ENCODE data around the gene HOXD3. TPM values are rescaled to one million over a fixed set of nuclear protein-coding genes. Genes with fewer than 3 reads are reported as not detected.

Gene HOXD3
- total RNA-seq, 2 donors from 2014 or later: not detected

- no peak overlapping the region for H3K4me3 Mint-ChIP-seq
- peaks cover 6% of the 10 kb centered on the region in 2 donors for H3K4me1 Mint-ChIP-seq (ENCODE audit: low read depth in 2 of 2)
- H3K9me3 Mint-ChIP-seq: peaks cover 3% of the 10 kb centered on the region
- H3K36me3 Mint-ChIP-seq: peaks cover 8% of the 10 kb centered on the region
- peaks cover 51 to 62% of the 10 kb centered on the region in 2 donors for H3K27me3 Mint-ChIP-seq
- H3K27ac Mint-ChIP-seq: no peak overlapping the region
- DNase-seq (ENCODE audit: low spot score): no peak
- no peak for ATAC-seq
These were observed 7.7 kb downstream of the HOXD3 start for GRCh38 chr2:176164611-176165369.

GRCh38 chr2:176165370-176166050 is 8.4 kb downstream of the HOXD3 start:
- Mint-ChIP-seq H3K27me3 (peaks cover 53 to 69% of the 10 kb centered on the region in 2 donors), H3K36me3 (peaks cover 8% of the 10 kb centered on the region), H3K9me3 (peaks cover 3% of the 10 kb centered on the region), H3K27ac (no peak overlapping the region), H3K4me3 (no peak overlapping the region), H3K4me1 (ENCODE audit: low read depth in 2 of 2) (peaks cover 6% of the 10 kb centered on the region in 2 donors)
- ATAC-seq: no peak
- DNase-seq (ENCODE audit: low spot score): no peak

GRCh38 chr2:176166272-176166671 is 9.2 kb downstream of the HOXD3 start:
- Mint-ChIP-seq H3K4me1 (ENCODE audit: low read depth in 2 of 2) (peaks cover 6% of the 10 kb centered on the region in 2 donors), H3K36me3 (peaks cover 8% of the 10 kb centered on the region), H3K9me3 (peaks cover 3% of the 10 kb centered on the region), H3K27ac (no peak overlapping the region), H3K27me3 (peaks cover 49 to 65% of the 10 kb centered on the region in 2 donors), H3K4me3 (no peak overlapping the region)
- no peak for DNase-seq (ENCODE audit: low spot score)
- no peak for ATAC-seq

- DNase-seq (ENCODE audit: low spot score) (no peak), ATAC-seq (no peak)
- Mint-ChIP-seq H3K4me3 (no peak overlapping the region), H3K27ac (no peak overlapping the region), H3K4me1 (ENCODE audit: low read depth in 2 of 2) (peaks cover 6% of the 10 kb centered on the region in 2 donors), H3K9me3 (peaks cover 3% of the 10 kb centered on the region), H3K36me3 (peaks cover 8% of the 10 kb centered on the region), H3K27me3 (peaks cover 45 to 58% of the 10 kb centered on the region in 2 donors)
These were observed 10.3 kb downstream of the HOXD3 start for GRCh38 chr2:176167398-176167797.

- peak; percentile 46 to 59 for ATAC-seq
- peaks cover 43 to 63% of the 10 kb centered on the region in 2 donors for H3K27me3 Mint-ChIP-seq
- H3K4me1 Mint-ChIP-seq (ENCODE audit: low read depth in 2 of 2): peaks cover under 1 to 6% of the 10 kb centered on the region in 2 donors
- peaks cover 3% of the 10 kb centered on the region for H3K36me3 Mint-ChIP-seq
- no peak for DNase-seq (ENCODE audit: low spot score)
- peaks cover 1% of the 10 kb centered on the region for H3K9me3 Mint-ChIP-seq
- no peak overlapping the region for H3K27ac Mint-ChIP-seq
- no peak overlapping the region for H3K4me3 Mint-ChIP-seq
These were observed 12.1 kb downstream of the HOXD3 start for GRCh38 chr2:176169181-176169580.

GRCh38 chr2:176169711-176170110 is 12.6 kb downstream of the HOXD3 start:
- no peak for ATAC-seq
- no peak overlapping the region for H3K27ac Mint-ChIP-seq
- no peak overlapping the region for H3K4me3 Mint-ChIP-seq

GRCh38 chr2:176170602-176171305 is 13.6 kb downstream of the HOXD3 start:
- no peaks in the 10 kb centered on the region for H3K36me3 Mint-ChIP-seq

More at GRCh38 chr2:176169711-176170110, 12.6 kb downstream of the HOXD3 start:
- H3K27me3 Mint-ChIP-seq: peaks cover 41 to 60% of the 10 kb centered on the region in 2 donors
- H3K9me3 Mint-ChIP-seq: no peaks in the 10 kb centered on the region
- peaks cover 0 to 4% of the 10 kb centered on the region in 2 donors for H3K4me1 Mint-ChIP-seq (ENCODE audit: low read depth in 2 of 2)
- DNase-seq (ENCODE audit: low spot score): no peak
- no peaks in the 10 kb centered on the region for H3K36me3 Mint-ChIP-seq

GRCh38 chr2:176171351-176172006 is 14.4 kb downstream of the HOXD3 start:
- H3K4me1 Mint-ChIP-seq (ENCODE audit: low read depth in 2 of 2): peaks cover 0 to 4% of the 10 kb centered on the region in 2 donors
- no peaks in the 10 kb centered on the region for H3K9me3 Mint-ChIP-seq
- H3K27me3 Mint-ChIP-seq: peaks cover 47 to 64% of the 10 kb centered on the region in 2 donors
- H3K4me3 Mint-ChIP-seq: no peak overlapping the region
- ATAC-seq (no peak), DNase-seq (ENCODE audit: low spot score) (no peak)
- no peak overlapping the region for H3K27ac Mint-ChIP-seq
- no peaks in the 10 kb centered on the region for H3K36me3 Mint-ChIP-seq

More at GRCh38 chr2:176170602-176171305, 13.6 kb downstream of the HOXD3 start:
- H3K27me3 Mint-ChIP-seq: peaks cover 47 to 64% of the 10 kb centered on the region in 2 donors
- DNase-seq (ENCODE audit: low spot score) (no peak), ATAC-seq (no peak)
- H3K27ac Mint-ChIP-seq: no peak overlapping the region
- H3K4me3 Mint-ChIP-seq: no peak overlapping the region
- H3K9me3 Mint-ChIP-seq: no peaks in the 10 kb centered on the region
- H3K4me1 Mint-ChIP-seq (ENCODE audit: low read depth in 2 of 2): peaks cover 0 to 4% of the 10 kb centered on the region in 2 donors

GRCh38 chr2:176172007-176172894 is 15.1 kb downstream of the HOXD3 start:
- no peaks in the 10 kb centered on the region for H3K9me3 Mint-ChIP-seq
- DNase-seq (ENCODE audit: low spot score) (no peak), ATAC-seq (peak in 1 of 2 donors; percentile 30)
- H3K4me3 Mint-ChIP-seq: no peak overlapping the region
- peaks cover 0 to 4% of the 10 kb centered on the region in 2 donors for H3K4me1 Mint-ChIP-seq (ENCODE audit: low read depth in 2 of 2)
- H3K36me3 Mint-ChIP-seq: no peaks in the 10 kb centered on the region
- H3K27ac Mint-ChIP-seq: no peak overlapping the region
- peaks cover 46 to 64% of the 10 kb centered on the region in 2 donors for H3K27me3 Mint-ChIP-seq

- Mint-ChIP-seq H3K4me3 (no peak overlapping the region), H3K9me3 (no peaks in the 10 kb centered on the region), H3K36me3 (no peaks in the 10 kb centered on the region), H3K4me1 (ENCODE audit: low read depth in 2 of 2) (peaks cover 0 to 4% of the 10 kb centered on the region in 2 donors), H3K27me3 (peaks cover 46 to 60% of the 10 kb centered on the region in 2 donors), H3K27ac (no peak overlapping the region)
- ATAC-seq: no peak
- no peak for DNase-seq (ENCODE audit: low spot score)
These were observed 15.9 kb downstream of the HOXD3 start for GRCh38 chr2:176172895-176173566.

- H3K27me3 Mint-ChIP-seq: peaks cover 46 to 63% of the 10 kb centered on the region in 2 donors
- no peaks in the 10 kb centered on the region for H3K36me3 Mint-ChIP-seq
- DNase-seq (ENCODE audit: low spot score) (no peak), ATAC-seq (no peak)
- no peak overlapping the region for H3K27ac Mint-ChIP-seq
- no peak overlapping the region for H3K4me3 Mint-ChIP-seq
- no peaks in the 10 kb centered on the region for H3K9me3 Mint-ChIP-seq
- peaks cover 0 to 4% of the 10 kb centered on the region in 2 donors for H3K4me1 Mint-ChIP-seq (ENCODE audit: low read depth in 2 of 2)
These were observed 16.7 kb downstream of the HOXD3 start for GRCh38 chr2:176173567-176174381.
